SIG-M5 treated with dmso at 0.1 percent for 504 hours (cell line): ENCODE results near the gene NAA35.

ENCODE experiments used
- DNase-seq: peaks from one replicate; lab custom pipeline; 2025; ENCODE audit not compliant: unreplicated experiment; lab: John Stamatoyannopoulos, UW

NAA35 gene

DNA sequence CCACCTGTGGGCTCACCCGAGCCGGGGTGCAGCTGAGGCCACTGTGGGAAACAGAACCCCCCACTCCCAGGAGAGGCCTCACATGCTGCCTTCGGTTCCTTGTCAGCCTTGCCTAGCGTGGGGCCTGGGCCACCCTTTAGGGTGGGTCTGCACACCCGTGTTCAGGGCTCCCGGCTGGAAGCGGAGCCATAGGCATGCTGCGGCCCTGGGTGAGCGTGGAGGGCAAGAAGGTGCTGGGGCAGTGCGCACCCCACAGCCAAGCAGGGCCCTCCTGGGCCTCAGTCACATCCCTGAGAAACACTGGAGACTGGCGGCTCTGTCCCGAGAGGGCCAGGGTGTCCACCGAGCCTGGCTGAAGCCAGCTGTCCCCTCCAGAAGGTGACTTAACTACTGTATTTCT, 116.5 kb downstream of the NAA35 start:
- DNase-seq: no peak

DNA sequence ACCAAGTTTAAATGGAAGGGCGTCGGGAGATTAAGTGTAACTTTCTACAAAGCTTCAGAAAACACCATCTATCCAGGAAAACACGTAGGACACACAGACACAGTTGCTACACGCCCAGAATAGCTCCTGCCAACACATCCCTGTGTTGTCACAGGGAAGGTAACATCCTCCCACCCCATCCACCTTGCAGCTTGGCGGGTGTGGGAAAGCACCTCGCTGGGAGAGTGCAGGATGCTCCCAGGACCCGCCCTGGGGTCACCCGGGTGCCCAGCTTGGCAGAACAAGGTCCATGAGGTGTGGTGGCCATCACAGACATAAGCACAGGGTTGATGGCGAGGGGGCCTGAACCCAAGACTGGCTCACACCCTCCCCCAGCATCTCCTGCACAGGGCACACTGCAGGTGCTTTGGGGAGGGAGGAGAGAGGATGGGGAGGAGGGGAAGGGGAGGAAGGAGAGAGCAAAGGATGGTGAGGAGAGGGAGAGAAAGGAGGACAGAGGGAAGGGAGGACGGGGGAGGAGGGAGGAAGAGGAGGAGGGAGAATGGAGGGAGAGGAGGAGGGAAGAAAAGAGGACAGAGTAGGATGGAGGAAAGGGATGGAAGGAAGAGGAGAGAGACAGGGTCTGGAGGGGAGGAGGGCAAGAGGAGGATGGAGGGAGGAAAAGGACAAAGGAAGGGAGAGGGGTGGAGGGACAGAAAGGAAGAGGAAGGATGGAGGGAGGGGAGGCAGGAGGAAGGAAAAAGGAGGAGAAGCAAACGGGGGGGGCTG, 121.2 kb downstream of the NAA35 start:
- no peak for DNase-seq

GRCh38 chr9:86062845-86063693, 122.1 kb downstream of the NAA35 start:
- no peak for DNase-seq

DNA sequence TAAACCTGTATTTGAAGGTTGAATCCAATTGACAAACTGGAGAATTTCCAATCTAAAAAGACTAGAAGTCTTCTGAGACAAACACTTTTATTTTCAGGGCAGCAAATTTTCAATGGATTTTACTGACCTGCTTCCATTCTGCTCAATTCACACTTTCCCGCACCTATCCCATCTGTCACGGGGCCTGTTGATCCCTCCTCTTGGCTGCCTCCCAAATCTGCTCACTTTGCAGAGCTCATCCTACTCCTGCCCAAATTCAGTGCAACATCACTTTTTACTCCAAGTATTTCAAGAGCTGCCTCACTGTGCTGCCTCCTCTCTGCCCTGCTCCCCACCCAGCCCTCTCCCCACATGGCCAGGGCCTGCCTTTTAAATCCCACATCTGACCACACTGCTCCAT, 123.3 kb downstream of the NAA35 start:
- no peak for DNase-seq

DNA sequence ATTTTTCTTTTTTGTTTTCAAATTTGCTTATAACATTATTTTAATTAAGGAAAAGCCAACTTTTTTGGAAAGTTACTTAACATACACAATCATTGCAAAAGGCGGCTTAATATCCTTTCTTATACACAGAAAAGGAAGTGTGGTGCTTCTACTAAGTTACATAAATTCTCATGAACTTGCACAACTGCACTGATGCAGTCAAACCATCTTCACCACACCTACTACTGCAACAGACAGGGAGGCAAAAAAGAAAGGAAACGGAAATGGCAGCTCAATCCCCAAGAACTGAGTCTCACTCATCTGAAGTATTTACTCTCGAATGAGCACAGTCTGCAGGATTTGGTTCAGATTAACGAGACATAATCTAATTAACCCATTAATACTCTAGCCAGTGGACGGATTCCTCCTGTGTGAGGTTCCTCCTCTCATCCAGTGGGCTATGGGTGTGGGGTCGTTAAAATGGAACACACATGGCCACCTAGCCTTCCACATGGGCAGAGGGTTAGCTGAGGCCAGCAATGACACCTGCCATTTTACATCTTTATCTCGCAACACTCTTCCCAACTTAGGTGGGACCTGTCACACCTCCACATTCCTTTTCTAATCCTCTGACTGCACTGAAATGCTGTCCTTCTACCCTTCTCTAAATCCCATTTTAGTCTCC, 128.4 kb downstream of the NAA35 start:
- DNase-seq: peak; percentile 91
